GM12878 (cell line): Measurements from ENCODE around the gene HS3ST1. TPM values are rescaled to one million over a fixed set of nuclear protein-coding genes. Genes with fewer than 3 reads are reported as not detected.

Experiments used
- ATAC-seq: fragments of 200-7000 bp; cut with Tn5 transposase; 3 replicates; pipeline ENCODE4 v1.9.1; 2020; ENCODE audit warnings: mild to moderate bottlenecking, moderate library complexity
- BruUV-seq: library from RNA; stranded (reverse); fragments of 400-500 nt; replicated peaks from 2 replicates; lab custom pipeline; 2021; lab: Mats Ljungman, UMichigan
- CTCF ChIA-PET: fragments of 300-600 bp; sonication (Branson Sonifier 250); formaldehyde crosslinking; extraction: SDS; loops from one replicate; lab custom pipeline; 2021; ENCODE audit warnings: inconsistent platforms; lab: Yijun Ruan, JAX
- POLR2A ChIA-PET: fragments of 350-600 bp; formaldehyde crosslinking; extraction: SDS; loops from one replicate; lab custom pipeline; 2021; ENCODE audit warnings: inconsistent platforms; lab: Charles Lee
- RAD21 ChIA-PET: fragments of 300-600 bp; sonication (Branson Sonifier 250); formaldehyde crosslinking; loops from one replicate; lab custom pipeline; 2023; ENCODE audit warnings: antibody characterized with exemption; ENCODE audit not compliant: unreplicated experiment; lab: Charles Lee
- SMC1A ChIA-PET: fragments of 300-600 bp; sonication (Branson Sonifier 250); formaldehyde crosslinking; loops from one replicate; lab custom pipeline; 2023; ENCODE audit not compliant: unreplicated experiment, uncharacterized antibody; lab: Charles Lee
- DNase-seq: peaks from one replicate; pipeline ENCODE4 v3.0.0-alpha.2; 2011; ENCODE audit warnings: low read depth, low spot score
- FAIRE-seq: peaks from 3 replicates; lab custom pipeline; 2011; peaks lifted over from hg19 to GRCh38; lab: Jason Lieb, UNC
- H2AFZ ChIP-seq: 2 replicates; pipeline ENCODE4 v1.6.0; 2011; ENCODE audit warnings: low read depth, low read length, control low read depth; ENCODE audit not compliant: control insufficient read depth
- H3K27ac ChIP-seq: 2 replicates; pipeline ENCODE4 v1.5.1; 2011; ENCODE audit warnings: control low read depth; ENCODE audit not compliant: control insufficient read depth, insufficient read depth
- H3K27me3 ChIP-seq, 2 experiments: replicated peaks in 1 of 2; 2 replicates each; pipeline versions ENCODE4 v1.6.0 to v1.6.1; 2011; ENCODE audit warnings: low read length in 1 of 2; ENCODE audit not compliant: control insufficient read depth in 2 of 2, insufficient read depth in 2 of 2
- H3K36me3 ChIP-seq, 2 experiments: 2 replicates each; pipeline ENCODE4 v1.5.1; 2011; ENCODE audit warnings: low read length in 1 of 2; ENCODE audit not compliant: control insufficient read depth in 2 of 2, insufficient read depth in 2 of 2
- H3K4me1 ChIP-seq: 2 replicates; pipeline ENCODE4 v1.6.1; 2011; ENCODE audit warnings: mild to moderate bottlenecking, low read length, moderate library complexity, mixed read lengths; ENCODE audit not compliant: control insufficient read depth, insufficient read depth
- H3K4me2 ChIP-seq: 2 replicates; pipeline ENCODE4 v1.6.0; 2011; ENCODE audit warnings: control low read depth; ENCODE audit not compliant: control insufficient read depth, insufficient read depth
- H3K4me3 ChIP-seq: fragments of 200-600 bp; sonication (generic); 2 replicates; pipeline ENCODE4 v1.5.1; 2016
- H3K79me2 ChIP-seq: 2 replicates; pipeline ENCODE4 v1.6.0; 2011; ENCODE audit warnings: low read length; ENCODE audit not compliant: control insufficient read depth, insufficient read depth
- H3K9ac ChIP-seq: 2 replicates; pipeline ENCODE4 v1.8.0; 2011; ENCODE audit warnings: low read length, control low read depth, mixed read lengths; ENCODE audit not compliant: control insufficient read depth, insufficient read depth
- H3K9me3 ChIP-seq: replicated peaks from 3 replicates; pipeline ENCODE4 v1.5.1; 2011; ENCODE audit warnings: mild to moderate bottlenecking, low read length; ENCODE audit not compliant: control insufficient read depth, insufficient read depth
- H4K20me1 ChIP-seq: 2 replicates; pipeline ENCODE4 v1.6.0; 2011; ENCODE audit not compliant: control insufficient read depth, insufficient read depth
- BACH1 ChIP-seq: fragments of 450-650 bp; IDR thresholded peaks from 2 replicates; pipeline ENCODE4 v1.6.1; 2017; ENCODE audit warnings: mild to moderate bottlenecking, borderline replicate concordance
- ETV6 ChIP-seq, 2 experiments: fragments of 450-650 bp in 1 of 2; IDR thresholded peaks in 1 of 2; conservative IDR thresholded peaks in 1 of 2; 2 replicates each; pipeline ENCODE4 v1.6.1; 2014; ENCODE audit warnings: antibody characterized with exemption in 1 of 2, borderline replicate concordance in 1 of 2, low read depth in 1 of 2, mild to moderate bottlenecking in 1 of 2, moderate library complexity in 1 of 2
- HDGF ChIP-seq: fragments of 450-650 bp; IDR thresholded peaks from 2 replicates; pipeline ENCODE4 v1.6.1; 2016; ENCODE audit warnings: antibody characterized with exemption
- MEF2A ChIP-seq: IDR thresholded peaks from 2 replicates; pipeline ENCODE4 v1.6.1; 2011; ENCODE audit warnings: low read depth, mild to moderate bottlenecking, low read length, moderate library complexity; ENCODE audit not compliant: insufficient read depth
- MYC ChIP-seq: IDR thresholded peaks from 2 replicates; pipeline ENCODE4 v1.6.1; 2011; ENCODE audit warnings: mild to moderate bottlenecking, low read length, moderate library complexity, inconsistent platforms; ENCODE audit not compliant: insufficient read depth, insufficient replicate concordance, insufficient read length, severe bottlenecking
- PBX3 ChIP-seq: IDR thresholded peaks from 2 replicates; pipeline ENCODE4 v1.6.1; 2011; ENCODE audit warnings: mild to moderate bottlenecking, low read depth, low read length, moderate library complexity; ENCODE audit not compliant: insufficient replicate concordance
- RFX5 ChIP-seq: IDR thresholded peaks from 2 replicates; pipeline ENCODE4 v1.6.1; 2011; ENCODE audit warnings: low read depth, low read length, improper control_type of control experiment
- TCF7 ChIP-seq: IDR thresholded peaks from 2 replicates; pipeline ENCODE4 v1.6.1; 2014; ENCODE audit warnings: antibody characterized with exemption, borderline replicate concordance
- USF1 ChIP-seq: IDR thresholded peaks from 2 replicates; pipeline ENCODE4 v1.6.1; 2011; ENCODE audit warnings: borderline replicate concordance, low read depth, mild to moderate bottlenecking, moderate library complexity, mixed read lengths, low read length; ENCODE audit not compliant: insufficient read depth; ENCODE audit errors: extremely low read length
- ZBTB33 ChIP-seq: fragments of 450-650 bp; IDR thresholded peaks from 2 replicates; pipeline ENCODE4 v1.6.1; 2017; ENCODE audit warnings: mild to moderate bottlenecking
- WGBS: methylation state at CpG from one replicate; pipeline ENCODE4 v1.1.6; 2016; ENCODE audit warnings: low lambda C conversion rate; ENCODE audit not compliant: insufficient replicate concordance, insufficient coverage; ENCODE audit errors: missing lambda C conversion rate; 5-methylcytosine and 5-hydroxymethylcytosine counted together
- in situ Hi-C: fragments of 300-500 bp; cut with MboI; formaldehyde crosslinking; loops from 9 replicates; pipeline ENCODE4 v1.14.3; 2018; ENCODE audit warnings: mixed read lengths
- intact Hi-C: fragments of 100-400 bp; cut with micrococcal nuclease; formaldehyde crosslinking; loops from one replicate; pipeline ENCODE4 v1.14.2; 2022; ENCODE audit not compliant: unreplicated experiment
- polyA plus RNA-seq, 11 experiments: library from polyadenylated mRNA; depleted of rRNA in 4 of 11; unstranded in 6 of 11; stranded (reverse) in 5 of 11; fragments of >200 nt; fragmentation: Nextera tagmentation in 4 of 11; fragmentation: Illumina TruSeq in 1 of 11; extraction: Ambion mirVana in 4 of 11; extraction: Trizol in 1 of 11; gene quantifications; 1 replicate in 1 of 11; 2 replicates in 10 of 11; pipeline versions ENCODE4 v1.2.1 to v1.2.3, GENCODE V29; 2011 to 2016; ENCODE audit warnings: inconsistent platforms in 2 of 11, missing spikeins in 2 of 11, low read depth in 1 of 11
- total RNA-seq, 4 experiments: library from RNA; depleted of rRNA in 3 of 4; stranded (reverse); fragments of >200 nt in 3 of 4; fragmentation: Illumina TruSeq in 1 of 4; extraction: Trizol in 1 of 4; gene quantifications; 2 replicates each; pipeline versions ENCODE4 v1.2.1 to v1.2.3, GENCODE V29; 2013 to 2021
- TF ChIP-seq, protein P1 (sequence below): fragments of 450-650 bp; IDR thresholded peaks from 2 replicates; pipeline ENCODE4 v1.6.1; 2018; ENCODE audit warnings: mild to moderate bottlenecking, low read depth, moderate library complexity; ENCODE audit not compliant: partially characterized antibody

Gene HS3ST1
- total and polyA plus RNA-seq, 10 of the 15 experiments (the other 5 are each of a cell fraction or from before 2014, with no cell fraction given) = 0.03 to 0.65 (median 0.13) TPM

- TF ChIP-seq, protein P1, sequence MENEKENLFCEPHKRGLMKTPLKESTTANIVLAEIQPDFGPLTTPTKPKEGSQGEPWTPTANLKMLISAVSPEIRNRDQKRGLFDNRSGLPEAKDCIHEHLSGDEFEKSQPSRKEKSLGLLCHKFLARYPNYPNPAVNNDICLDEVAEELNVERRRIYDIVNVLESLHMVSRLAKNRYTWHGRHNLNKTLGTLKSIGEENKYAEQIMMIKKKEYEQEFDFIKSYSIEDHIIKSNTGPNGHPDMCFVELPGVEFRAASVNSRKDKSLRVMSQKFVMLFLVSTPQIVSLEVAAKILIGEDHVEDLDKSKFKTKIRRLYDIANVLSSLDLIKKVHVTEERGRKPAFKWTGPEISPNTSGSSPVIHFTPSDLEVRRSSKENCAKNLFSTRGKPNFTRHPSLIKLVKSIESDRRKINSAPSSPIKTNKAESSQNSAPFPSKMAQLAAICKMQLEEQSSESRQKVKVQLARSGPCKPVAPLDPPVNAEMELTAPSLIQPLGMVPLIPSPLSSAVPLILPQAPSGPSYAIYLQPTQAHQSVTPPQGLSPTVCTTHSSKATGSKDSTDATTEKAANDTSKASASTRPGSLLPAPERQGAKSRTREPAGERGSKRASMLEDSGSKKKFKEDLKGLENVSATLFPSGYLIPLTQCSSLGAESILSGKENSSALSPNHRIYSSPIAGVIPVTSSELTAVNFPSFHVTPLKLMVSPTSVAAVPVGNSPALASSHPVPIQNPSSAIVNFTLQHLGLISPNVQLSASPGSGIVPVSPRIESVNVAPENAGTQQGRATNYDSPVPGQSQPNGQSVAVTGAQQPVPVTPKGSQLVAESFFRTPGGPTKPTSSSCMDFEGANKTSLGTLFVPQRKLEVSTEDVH = no peak
- no peak for TF ChIP-seq ZBTB33
Observed at GRCh38 chr4:11468901-11469300, 40.2 kb upstream of the HS3ST1 start (continued).

DNA sequence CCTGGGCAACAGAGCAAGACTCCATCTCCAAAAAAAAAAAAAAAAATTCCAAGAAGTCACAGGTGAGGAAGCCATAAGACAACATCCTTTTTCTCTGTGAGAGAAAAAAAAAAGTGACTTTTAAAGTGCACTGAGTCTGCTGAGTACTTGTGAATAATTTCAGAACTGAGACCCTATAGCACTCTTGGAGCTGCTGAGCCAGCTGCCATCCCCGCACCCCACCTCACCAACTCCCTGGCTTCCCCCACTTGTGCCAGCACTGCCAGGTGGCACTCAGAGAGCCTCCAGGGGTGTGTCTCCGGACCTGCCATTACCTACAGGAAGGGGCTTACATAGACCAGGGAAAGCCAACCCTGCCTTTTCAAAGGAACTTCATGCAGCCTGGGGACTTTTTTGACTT is 39.2 kb upstream of the HS3ST1 start:
- Histone ChIP-seq H3K36me3 (no peaks in the 10 kb centered on the region), H3K4me3 (no peak overlapping the region)
- no TSS peak for BruUV-seq
- SMC1A ChIA-PET = interaction anchor here (0.6 kb wide), 1 partner anchor 97 kb away, joined by 3 read pairs; no protein-coding TSS in a partner anchor
- no peak for FAIRE-seq
- no peak for ATAC-seq
- TF ChIP-seq MEF2A = no peak
- no peak for TF ChIP-seq TCF7
- no peak for TF ChIP-seq MYC
- no peak for TF ChIP-seq RFX5
- no peak for TF ChIP-seq BACH1
- no peak for TF ChIP-seq HDGF
- no peak for TF ChIP-seq PBX3
- TF ChIP-seq USF1 = no peak
- no peak for TF ChIP-seq ETV6 (conservative IDR thresholded peaks at IDR 0.05 in 1 of 2, IDR thresholded peaks at IDR 0.05 in 1 of 2; ENCODE audit: borderline replicate concordance in 1 of 2, low read depth in 1 of 2)
- TF ChIP-seq, all 136 proteins: peak for 0
- RAD21 ChIA-PET = no interaction called here
- H4K20me1 ChIP-seq = no peaks in the 10 kb centered on the region
- H2AFZ ChIP-seq = no peak overlapping the region
- no peak overlapping the region for H3K4me2 ChIP-seq
- no peaks in the 10 kb centered on the region for H3K27me3 ChIP-seq
- H3K4me1 ChIP-seq = peaks cover 31% of the 10 kb centered on the region
- H3K9ac ChIP-seq = no peak overlapping the region
- no peak for DNase-seq
- POLR2A ChIA-PET = interaction anchor here (0.7 kb wide), 1 partner anchor 60 kb away, joined by 3 read pairs; no protein-coding TSS in a partner anchor
- H3K27ac ChIP-seq = no peak overlapping the region
- CTCF ChIA-PET = interaction anchor here (0.7 kb wide), 1 partner anchor 69 kb away, joined by 3 read pairs; no protein-coding TSS in a partner anchor
- no peaks in the 10 kb centered on the region for H3K79me2 ChIP-seq
- intact Hi-C loops (no loop called here), in situ Hi-C loops (no loop called here)
- 48% methylated on average over 2 of the region's 2 CpGs for WGBS
- no peaks in the 10 kb centered on the region for H3K9me3 ChIP-seq
